GM21825 (cell line): ENCODE data around the gene PASK.
A peak's percentile ranks its signal among the peaks of the same experiment; 100 is the strongest.
"Not testable (repeated sequence)": the region's sequence is repeated elsewhere in the genome, so short reads cannot be mapped to it uniquely, and the experiment has no call there.

Experiments
- ATAC-seq: cut with Tn5 transposase; IDR thresholded peaks from one replicate; pipeline ENCODE4 v1.9.1; 2021; ENCODE audit warnings: mild to moderate bottlenecking, moderate library complexity; ENCODE audit not compliant: unreplicated experiment

Gene PASK

GRCh38 chr2:241148891-241149674 lies at the start of gene PASK:
PASK (minus strand) TSS chr2:241149472; CDS start chr2:241143032, 6,440 bp downstream.
- ATAC-seq, result peak; percentile 75

GRCh38 chr2:241198381-241199279 lies 49.4 kb upstream of the PASK start:
- no peak for ATAC-seq

- no peak for ATAC-seq
These were observed 48.7 kb upstream of the PASK start for GRCh38 chr2:241197947-241198346.

- ATAC-seq, result not testable (repeated sequence)
These were observed 48.0 kb upstream of the PASK start for GRCh38 chr2:241197246-241197645.

GRCh38 chr2:241195506-241196130 lies 46.3 kb upstream of the PASK start:
- no peak for ATAC-seq

GRCh38 chr2:241194811-241195210 lies 45.5 kb upstream of the PASK start:
- no peak for ATAC-seq

- ATAC-seq, result no peak
These were observed 44.0 kb upstream of the PASK start for GRCh38 chr2:241193271-241193670.

- no peak for ATAC-seq
These were observed 41.8 kb upstream of the PASK start for GRCh38 chr2:241191081-241191480.

- ATAC-seq, result no peak
These were observed 41.2 kb upstream of the PASK start for GRCh38 chr2:241190291-241190981.

GRCh38 chr2:241189856-241190201 lies 40.6 kb upstream of the PASK start:
- ATAC-seq, result no peak

- no peak for ATAC-seq
These were observed 40.0 kb upstream of the PASK start for GRCh38 chr2:241189093-241189855.

GRCh38 chr2:241188361-241189092 lies 39.3 kb upstream of the PASK start, which contains the start of gene ANO7:
ANO7 (plus strand) TSS chr2:241188677; CDS start chr2:241190064, 1,387 bp downstream.
- ATAC-seq, result no peak

- no peak for ATAC-seq
These were observed 38.6 kb upstream of the PASK start for GRCh38 chr2:241187918-241188234.

- ATAC-seq, result no peak
These were observed 38.0 kb upstream of the PASK start for GRCh38 chr2:241187101-241187917.

GRCh38 chr2:241185961-241186360 lies 36.7 kb upstream of the PASK start:
- ATAC-seq, result no peak

GRCh38 chr2:241184901-241185300 lies 35.6 kb upstream of the PASK start:
- ATAC-seq, result no peak

GRCh38 chr2:241183221-241183620 lies 33.9 kb upstream of the PASK start:
- no peak for ATAC-seq

GRCh38 chr2:241182531-241183133 lies 33.4 kb upstream of the PASK start:
- ATAC-seq, result no peak
